Measurements from ENCODE around the gene PRIMA1. TPM values are rescaled to one million over a fixed set of nuclear protein-coding genes. Genes with fewer than 3 reads are reported as not detected.

The PRIMA1 gene
- total RNA-seq, 1 experiment from 2014 or later = 4.9 TPM

DNA sequence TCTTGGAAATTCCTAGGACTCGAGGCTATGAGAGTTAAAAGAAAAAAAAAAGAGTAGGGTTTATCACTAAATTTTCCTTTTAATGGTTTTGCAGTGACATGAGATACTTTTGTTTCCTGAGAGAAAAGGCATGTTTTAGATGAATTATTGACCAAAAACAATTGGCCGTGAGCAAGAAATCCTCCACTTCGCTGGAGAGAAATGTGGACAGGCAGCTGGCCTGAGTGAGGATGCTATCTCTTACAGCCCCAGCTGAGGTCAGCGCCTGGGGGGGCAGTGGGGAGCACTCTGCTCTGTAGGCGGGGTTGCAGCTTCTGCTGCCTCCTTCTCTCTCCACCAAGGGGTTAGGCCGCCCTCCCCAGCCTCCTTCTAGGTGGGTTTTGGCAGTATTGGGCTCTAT, 54.7 kb downstream of the PRIMA1 start (continued):
- TF ChIP-seq, protein P1, sequence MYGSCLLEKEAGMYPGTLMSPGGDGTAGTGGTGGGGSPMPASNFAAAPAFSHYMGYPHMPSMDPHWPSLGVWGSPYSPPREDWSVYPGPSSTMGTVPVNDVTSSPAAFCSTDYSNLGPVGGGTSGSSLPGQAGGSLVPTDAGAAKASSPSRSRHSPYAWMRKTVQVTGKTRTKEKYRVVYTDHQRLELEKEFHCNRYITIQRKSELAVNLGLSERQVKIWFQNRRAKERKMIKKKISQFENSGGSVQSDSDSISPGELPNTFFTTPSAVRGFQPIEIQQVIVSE (CRISPR knock-in tag; IDR thresholded peaks at IDR 0.05; ENCODE audit: borderline replicate concordance) = no peak
- TF ChIP-seq GABPB1 (CRISPR knock-in tag; IDR thresholded peaks at IDR 0.05) (no peak), ZNF416 (CRISPR knock-in tag; IDR thresholded peaks at IDR 0.05) (no peak)
- TF ChIP-seq, protein P2, sequence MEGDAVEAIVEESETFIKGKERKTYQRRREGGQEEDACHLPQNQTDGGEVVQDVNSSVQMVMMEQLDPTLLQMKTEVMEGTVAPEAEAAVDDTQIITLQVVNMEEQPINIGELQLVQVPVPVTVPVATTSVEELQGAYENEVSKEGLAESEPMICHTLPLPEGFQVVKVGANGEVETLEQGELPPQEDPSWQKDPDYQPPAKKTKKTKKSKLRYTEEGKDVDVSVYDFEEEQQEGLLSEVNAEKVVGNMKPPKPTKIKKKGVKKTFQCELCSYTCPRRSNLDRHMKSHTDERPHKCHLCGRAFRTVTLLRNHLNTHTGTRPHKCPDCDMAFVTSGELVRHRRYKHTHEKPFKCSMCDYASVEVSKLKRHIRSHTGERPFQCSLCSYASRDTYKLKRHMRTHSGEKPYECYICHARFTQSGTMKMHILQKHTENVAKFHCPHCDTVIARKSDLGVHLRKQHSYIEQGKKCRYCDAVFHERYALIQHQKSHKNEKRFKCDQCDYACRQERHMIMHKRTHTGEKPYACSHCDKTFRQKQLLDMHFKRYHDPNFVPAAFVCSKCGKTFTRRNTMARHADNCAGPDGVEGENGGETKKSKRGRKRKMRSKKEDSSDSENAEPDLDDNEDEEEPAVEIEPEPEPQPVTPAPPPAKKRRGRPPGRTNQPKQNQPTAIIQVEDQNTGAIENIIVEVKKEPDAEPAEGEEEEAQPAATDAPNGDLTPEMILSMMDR (IDR thresholded peaks at IDR 0.05) = no peak
- TF ChIP-seq, protein P3, sequence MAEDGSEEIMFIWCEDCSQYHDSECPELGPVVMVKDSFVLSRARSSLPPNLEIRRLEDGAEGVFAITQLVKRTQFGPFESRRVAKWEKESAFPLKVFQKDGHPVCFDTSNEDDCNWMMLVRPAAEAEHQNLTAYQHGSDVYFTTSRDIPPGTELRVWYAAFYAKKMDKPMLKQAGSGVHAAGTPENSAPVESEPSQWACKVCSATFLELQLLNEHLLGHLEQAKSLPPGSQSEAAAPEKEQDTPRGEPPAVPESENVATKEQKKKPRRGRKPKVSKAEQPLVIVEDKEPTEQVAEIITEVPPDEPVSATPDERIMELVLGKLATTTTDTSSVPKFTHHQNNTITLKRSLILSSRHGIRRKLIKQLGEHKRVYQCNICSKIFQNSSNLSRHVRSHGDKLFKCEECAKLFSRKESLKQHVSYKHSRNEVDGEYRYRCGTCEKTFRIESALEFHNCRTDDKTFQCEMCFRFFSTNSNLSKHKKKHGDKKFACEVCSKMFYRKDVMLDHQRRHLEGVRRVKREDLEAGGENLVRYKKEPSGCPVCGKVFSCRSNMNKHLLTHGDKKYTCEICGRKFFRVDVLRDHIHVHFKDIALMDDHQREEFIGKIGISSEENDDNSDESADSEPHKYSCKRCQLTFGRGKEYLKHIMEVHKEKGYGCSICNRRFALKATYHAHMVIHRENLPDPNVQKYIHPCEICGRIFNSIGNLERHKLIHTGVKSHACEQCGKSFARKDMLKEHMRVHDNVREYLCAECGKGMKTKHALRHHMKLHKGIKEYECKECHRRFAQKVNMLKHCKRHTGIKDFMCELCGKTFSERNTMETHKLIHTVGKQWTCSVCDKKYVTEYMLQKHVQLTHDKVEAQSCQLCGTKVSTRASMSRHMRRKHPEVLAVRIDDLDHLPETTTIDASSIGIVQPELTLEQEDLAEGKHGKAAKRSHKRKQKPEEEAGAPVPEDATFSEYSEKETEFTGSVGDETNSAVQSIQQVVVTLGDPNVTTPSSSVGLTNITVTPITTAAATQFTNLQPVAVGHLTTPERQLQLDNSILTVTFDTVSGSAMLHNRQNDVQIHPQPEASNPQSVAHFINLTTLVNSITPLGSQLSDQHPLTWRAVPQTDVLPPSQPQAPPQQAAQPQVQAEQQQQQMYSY (CRISPR knock-in tag; IDR thresholded peaks at IDR 0.05) = no peak

DNA sequence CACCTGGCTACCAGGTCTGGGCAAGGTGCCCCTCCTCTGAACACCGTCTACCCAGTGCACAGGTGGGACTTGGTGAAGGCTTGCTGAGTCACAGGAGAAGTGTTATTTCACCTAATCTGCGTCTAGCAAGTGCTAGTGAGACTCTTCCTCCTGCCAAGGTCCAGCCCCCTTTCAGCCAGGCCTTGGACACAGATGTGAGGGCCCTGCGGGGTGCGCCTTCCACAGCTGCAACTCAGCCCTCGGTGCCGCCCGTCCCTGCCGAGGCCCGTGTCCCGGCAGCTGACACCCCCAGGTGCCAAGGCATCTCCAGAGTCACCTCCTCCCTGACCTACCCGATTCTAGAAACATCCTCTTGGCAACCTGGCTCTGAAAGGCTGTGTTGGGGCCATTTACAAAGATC, 55.1 kb downstream of the PRIMA1 start:
- Mint-ChIP-seq H3K9me3 (peaks cover 5% of the 10 kb centered on the region; the same call in 1 of the 2 replicates), H3K4me3 (no peak overlapping the region), H3K4me1 (peaks cover 3% of the 10 kb centered on the region), H3K27me3 (ENCODE audit: low read depth) (no peaks in the 10 kb centered on the region), H3K36me3 (no peaks in the 10 kb centered on the region), H3K27ac (no peak overlapping the region)
- ChIA-PET POLR2A (no interaction called here), CTCF (interaction anchor here (0.8 to 1.8 kb wide), 2 partner anchors 8 to 18 kb away, joined by 3 to 5 read pairs; no protein-coding TSS in a partner anchor)
- DNase-seq (ENCODE audit: low spot score) = no peak
- ATAC-seq = no peak
- no peak for TF ChIP-seq NR3C1 (CRISPR knock-in tag; conservative IDR thresholded peaks at IDR 0.05; ENCODE audit: low read depth)
- TF ChIP-seq ZNF671 (CRISPR knock-in tag; IDR thresholded peaks at IDR 0.05) = no peak
- TF ChIP-seq TP53 (CRISPR knock-in tag; IDR thresholded peaks at IDR 0.05) = no peak
- TF ChIP-seq, protein P4, sequence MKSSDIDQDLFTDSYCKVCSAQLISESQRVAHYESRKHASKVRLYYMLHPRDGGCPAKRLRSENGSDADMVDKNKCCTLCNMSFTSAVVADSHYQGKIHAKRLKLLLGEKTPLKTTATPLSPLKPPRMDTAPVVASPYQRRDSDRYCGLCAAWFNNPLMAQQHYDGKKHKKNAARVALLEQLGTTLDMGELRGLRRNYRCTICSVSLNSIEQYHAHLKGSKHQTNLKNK (CRISPR knock-in tag; IDR thresholded peaks at IDR 0.05) = no peak
- TF ChIP-seq ZNF121 (CRISPR knock-in tag; IDR thresholded peaks at IDR 0.05) = no peak
- TF ChIP-seq ZNF423 (CRISPR knock-in tag; IDR thresholded peaks at IDR 0.05) = no peak
- no peak for TF ChIP-seq GABPB1 (CRISPR knock-in tag; IDR thresholded peaks at IDR 0.05)

DNA sequence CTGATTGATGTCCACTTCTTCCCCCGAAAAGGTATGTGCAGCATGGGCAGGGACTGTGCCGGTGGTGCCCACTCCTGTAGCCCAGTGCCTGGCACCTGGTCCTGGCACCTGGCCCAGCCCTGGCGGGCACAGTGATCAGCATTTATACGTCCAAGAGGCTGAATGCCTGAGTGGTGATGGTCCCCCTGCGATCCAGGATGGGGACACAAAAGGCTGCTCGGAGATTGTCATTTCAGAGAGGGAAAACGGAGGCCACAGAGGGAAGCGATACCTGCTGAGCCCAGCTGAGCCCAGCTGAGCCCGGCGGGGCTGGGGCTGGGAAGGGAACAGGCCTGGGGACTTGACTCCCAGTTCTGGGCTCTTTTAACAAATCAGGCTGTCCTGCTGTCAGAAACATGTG, 55.8 kb downstream of the PRIMA1 start:
- ATAC-seq (no peak), DNase-seq (ENCODE audit: low spot score) (no peak)
- TF ChIP-seq NR3C1 (CRISPR knock-in tag; conservative IDR thresholded peaks at IDR 0.05; ENCODE audit: low read depth) = no peak
- Mint-ChIP-seq H3K9me3 (peaks cover 5% of the 10 kb centered on the region; the same call in 1 of the 2 replicates), H3K4me1 (peaks cover 3% of the 10 kb centered on the region), H3K4me3 (no peak overlapping the region), H3K36me3 (no peaks in the 10 kb centered on the region), H3K27ac (no peak overlapping the region), H3K27me3 (ENCODE audit: low read depth) (no peaks in the 10 kb centered on the region)
- CTCF ChIA-PET = no interaction called here
- POLR2A ChIA-PET = no interaction called here

DNA sequence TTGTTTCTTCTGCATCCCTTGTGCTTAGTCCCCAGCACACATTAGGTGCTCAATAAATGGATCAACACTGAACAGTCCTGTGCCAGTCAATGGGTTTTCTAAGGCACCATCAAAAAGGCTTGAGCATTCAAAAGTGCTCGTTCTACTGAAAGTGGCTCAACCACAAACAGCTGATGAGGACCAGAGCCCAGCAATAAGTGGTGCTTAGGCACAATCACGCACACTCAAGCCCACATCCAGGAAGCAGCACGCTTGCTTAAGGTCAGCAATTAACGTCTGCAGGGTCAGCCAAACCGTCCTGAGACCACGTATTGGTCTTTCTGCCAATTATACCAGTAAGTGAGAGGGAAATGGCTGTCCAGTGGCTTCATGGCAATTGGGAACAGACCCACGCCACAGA, 56.5 kb downstream of the PRIMA1 start:
- Mint-ChIP-seq H3K27ac (no peak overlapping the region), H3K4me1 (peaks cover 3% of the 10 kb centered on the region), H3K27me3 (ENCODE audit: low read depth) (no peaks in the 10 kb centered on the region), H3K4me3 (no peak overlapping the region), H3K9me3 (peaks cover 5% of the 10 kb centered on the region; the same call in 1 of the 2 replicates), H3K36me3 (no peaks in the 10 kb centered on the region)
- CTCF ChIA-PET = no interaction called here
- ATAC-seq = no peak
- POLR2A ChIA-PET = no interaction called here
- DNase-seq (ENCODE audit: low spot score) = no peak
- TF ChIP-seq, protein P5, sequence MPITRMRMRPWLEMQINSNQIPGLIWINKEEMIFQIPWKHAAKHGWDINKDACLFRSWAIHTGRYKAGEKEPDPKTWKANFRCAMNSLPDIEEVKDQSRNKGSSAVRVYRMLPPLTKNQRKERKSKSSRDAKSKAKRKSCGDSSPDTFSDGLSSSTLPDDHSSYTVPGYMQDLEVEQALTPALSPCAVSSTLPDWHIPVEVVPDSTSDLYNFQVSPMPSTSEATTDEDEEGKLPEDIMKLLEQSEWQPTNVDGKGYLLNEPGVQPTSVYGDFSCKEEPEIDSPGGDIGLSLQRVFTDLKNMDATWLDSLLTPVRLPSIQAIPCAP (CRISPR knock-in tag; IDR thresholded peaks at IDR 0.05) = no peak
- TF ChIP-seq FOXP1 (CRISPR knock-in tag; IDR thresholded peaks at IDR 0.05; ENCODE audit: borderline replicate concordance) = no peak
- TF ChIP-seq CBFB (CRISPR knock-in tag; IDR thresholded peaks at IDR 0.05; ENCODE audit: low read depth) = no peak
- no peak for TF ChIP-seq ZNF138 (CRISPR knock-in tag; conservative IDR thresholded peaks at IDR 0.05)
- TF ChIP-seq, protein P6, sequence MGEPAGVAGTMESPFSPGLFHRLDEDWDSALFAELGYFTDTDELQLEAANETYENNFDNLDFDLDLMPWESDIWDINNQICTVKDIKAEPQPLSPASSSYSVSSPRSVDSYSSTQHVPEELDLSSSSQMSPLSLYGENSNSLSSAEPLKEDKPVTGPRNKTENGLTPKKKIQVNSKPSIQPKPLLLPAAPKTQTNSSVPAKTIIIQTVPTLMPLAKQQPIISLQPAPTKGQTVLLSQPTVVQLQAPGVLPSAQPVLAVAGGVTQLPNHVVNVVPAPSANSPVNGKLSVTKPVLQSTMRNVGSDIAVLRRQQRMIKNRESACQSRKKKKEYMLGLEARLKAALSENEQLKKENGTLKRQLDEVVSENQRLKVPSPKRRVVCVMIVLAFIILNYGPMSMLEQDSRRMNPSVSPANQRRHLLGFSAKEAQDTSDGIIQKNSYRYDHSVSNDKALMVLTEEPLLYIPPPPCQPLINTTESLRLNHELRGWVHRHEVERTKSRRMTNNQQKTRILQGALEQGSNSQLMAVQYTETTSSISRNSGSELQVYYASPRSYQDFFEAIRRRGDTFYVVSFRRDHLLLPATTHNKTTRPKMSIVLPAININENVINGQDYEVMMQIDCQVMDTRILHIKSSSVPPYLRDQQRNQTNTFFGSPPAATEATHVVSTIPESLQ (CRISPR knock-in tag; IDR thresholded peaks at IDR 0.05) = no peak
- TF ChIP-seq, protein P7, sequence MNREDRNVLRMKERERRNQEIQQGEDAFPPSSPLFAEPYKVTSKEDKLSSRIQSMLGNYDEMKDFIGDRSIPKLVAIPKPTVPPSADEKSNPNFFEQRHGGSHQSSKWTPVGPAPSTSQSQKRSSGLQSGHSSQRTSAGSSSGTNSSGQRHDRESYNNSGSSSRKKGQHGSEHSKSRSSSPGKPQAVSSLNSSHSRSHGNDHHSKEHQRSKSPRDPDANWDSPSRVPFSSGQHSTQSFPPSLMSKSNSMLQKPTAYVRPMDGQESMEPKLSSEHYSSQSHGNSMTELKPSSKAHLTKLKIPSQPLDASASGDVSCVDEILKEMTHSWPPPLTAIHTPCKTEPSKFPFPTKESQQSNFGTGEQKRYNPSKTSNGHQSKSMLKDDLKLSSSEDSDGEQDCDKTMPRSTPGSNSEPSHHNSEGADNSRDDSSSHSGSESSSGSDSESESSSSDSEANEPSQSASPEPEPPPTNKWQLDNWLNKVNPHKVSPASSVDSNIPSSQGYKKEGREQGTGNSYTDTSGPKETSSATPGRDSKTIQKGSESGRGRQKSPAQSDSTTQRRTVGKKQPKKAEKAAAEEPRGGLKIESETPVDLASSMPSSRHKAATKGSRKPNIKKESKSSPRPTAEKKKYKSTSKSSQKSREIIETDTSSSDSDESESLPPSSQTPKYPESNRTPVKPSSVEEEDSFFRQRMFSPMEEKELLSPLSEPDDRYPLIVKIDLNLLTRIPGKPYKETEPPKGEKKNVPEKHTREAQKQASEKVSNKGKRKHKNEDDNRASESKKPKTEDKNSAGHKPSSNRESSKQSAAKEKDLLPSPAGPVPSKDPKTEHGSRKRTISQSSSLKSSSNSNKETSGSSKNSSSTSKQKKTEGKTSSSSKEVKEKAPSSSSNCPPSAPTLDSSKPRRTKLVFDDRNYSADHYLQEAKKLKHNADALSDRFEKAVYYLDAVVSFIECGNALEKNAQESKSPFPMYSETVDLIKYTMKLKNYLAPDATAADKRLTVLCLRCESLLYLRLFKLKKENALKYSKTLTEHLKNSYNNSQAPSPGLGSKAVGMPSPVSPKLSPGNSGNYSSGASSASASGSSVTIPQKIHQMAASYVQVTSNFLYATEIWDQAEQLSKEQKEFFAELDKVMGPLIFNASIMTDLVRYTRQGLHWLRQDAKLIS (CRISPR knock-in tag; IDR thresholded peaks at IDR 0.05; ENCODE audit: borderline replicate concordance) = no peak
